Gastrocnemius medialis (tissue), 4 donors: ENCODE data around the gene SLC37A3.

Source experiments
- CTCF ChIP-seq, 5 experiments: fragments of 450-650 bp in 3 of 5; fragments of 200-600 bp in 2 of 5; sonication (generic) in 2 of 5; IDR thresholded peaks in 4 of 5; conservative IDR thresholded peaks in 1 of 5; 1 replicate in 4 of 5; 2 replicates in 1 of 5; pipeline ENCODE4 v1.5.1; 2016 to 2019; ENCODE audit warnings: antibody characterized with exemption in 5 of 5, mild to moderate bottlenecking in 3 of 5, moderate library complexity in 3 of 5
- POLR2A ChIP-seq, 2 donors: fragments of 450-650 bp; IDR thresholded peaks; one replicate each; pipeline ENCODE4 v1.6.1; 2017; ENCODE audit warnings: antibody characterized with exemption in 2 of 2, mild to moderate bottlenecking in 2 of 2, moderate library complexity in 2 of 2

GRCh38 chr7:140417456-140418155, 19.3 kb upstream of the SLC37A3 start:
- TF ChIP-seq CTCF (IDR thresholded peaks at IDR 0.05 in 4 of 5, conservative IDR thresholded peaks at IDR 0.05 in 1 of 5) (no peak), POLR2A (IDR thresholded peaks at IDR 0.05) (no peak)
